Measurements from ENCODE around the gene TES. TPM values are rescaled to one million over a fixed set of nuclear protein-coding genes. Genes with fewer than 3 reads are reported as not detected.

Gene TES
- total RNA-seq, 1 experiment from 2014 or later = 120 TPM

GRCh38 chr7:116271161-116271913 is 61.0 kb downstream of the TES start:
- ATAC-seq = peak; percentile 35
- peak overlapping the region; percentile 31; the same call in 1 of the 2 replicates for H2AFZ ChIP-seq (ENCODE audit: low read length)
- BruUV-seq (replicated peaks) = TSS peak; percentile 90
- H3K9ac ChIP-seq (ENCODE audit: low read length) = peak overlapping the region; percentile 47
- intact Hi-C loops (cut with micrococcal nuclease) = loop anchor here (5.0 kb wide), 1 partner anchor 301 kb away; no protein-coding TSS in a partner anchor
- H3K36me3 ChIP-seq (ENCODE audit: low read depth, low read length) = no peaks in the 10 kb centered on the region
- H4K20me1 ChIP-seq (ENCODE audit: low read length) = no peaks in the 10 kb centered on the region
- no peaks in the 10 kb centered on the region for H3K79me2 ChIP-seq (ENCODE audit: low read length)
- H3K9me2 ChIP-seq (replicated peaks; ENCODE audit: low read length) = no peaks in the 10 kb centered on the region
- H3K4me2 ChIP-seq (ENCODE audit: low read length) = peak overlapping the region; percentile 83
- H3K27ac ChIP-seq (ENCODE audit: low read length) = peak overlapping the region; percentile 96
- no peak for DNase-seq
- POLR2A ChIA-PET (ENCODE audit: unreplicated experiment) = interaction anchor here (0.5 to 0.8 kb wide), 6 partner anchors 177 to 745 kb away, joined by 3 to 8 read pairs (median 4); no protein-coding TSS in a partner anchor
- peak overlapping the region; percentile 33; the same call in 1 of the 2 replicates for H3K4me3 ChIP-seq (ENCODE audit: low read length)
- CTCF ChIA-PET = interaction anchor here (0.6 to 1.5 kb wide), 4 partner anchors 12 to 502 kb away, joined by 3 to 6 read pairs (median 4); no protein-coding TSS in a partner anchor
- H3K27me3 ChIP-seq (ENCODE audit: low read length) = no peaks in the 10 kb centered on the region
- H3K9me3 ChIP-seq (ENCODE audit: low read length) = no peaks in the 10 kb centered on the region
- peaks cover 56% of the 10 kb centered on the region for H3K4me1 ChIP-seq (ENCODE audit: insufficient read depth, low read length)
- TF ChIP-seq EZH2 (IDR thresholded peaks at IDR 0.05; ENCODE audit: low read length, unreplicated experiment) (no peak), EZH2phosphoT487 (IDR thresholded peaks at IDR 0.05; ENCODE audit: borderline replicate concordance, low read length) (no peak)
- TF ChIP-seq, protein P1, sequence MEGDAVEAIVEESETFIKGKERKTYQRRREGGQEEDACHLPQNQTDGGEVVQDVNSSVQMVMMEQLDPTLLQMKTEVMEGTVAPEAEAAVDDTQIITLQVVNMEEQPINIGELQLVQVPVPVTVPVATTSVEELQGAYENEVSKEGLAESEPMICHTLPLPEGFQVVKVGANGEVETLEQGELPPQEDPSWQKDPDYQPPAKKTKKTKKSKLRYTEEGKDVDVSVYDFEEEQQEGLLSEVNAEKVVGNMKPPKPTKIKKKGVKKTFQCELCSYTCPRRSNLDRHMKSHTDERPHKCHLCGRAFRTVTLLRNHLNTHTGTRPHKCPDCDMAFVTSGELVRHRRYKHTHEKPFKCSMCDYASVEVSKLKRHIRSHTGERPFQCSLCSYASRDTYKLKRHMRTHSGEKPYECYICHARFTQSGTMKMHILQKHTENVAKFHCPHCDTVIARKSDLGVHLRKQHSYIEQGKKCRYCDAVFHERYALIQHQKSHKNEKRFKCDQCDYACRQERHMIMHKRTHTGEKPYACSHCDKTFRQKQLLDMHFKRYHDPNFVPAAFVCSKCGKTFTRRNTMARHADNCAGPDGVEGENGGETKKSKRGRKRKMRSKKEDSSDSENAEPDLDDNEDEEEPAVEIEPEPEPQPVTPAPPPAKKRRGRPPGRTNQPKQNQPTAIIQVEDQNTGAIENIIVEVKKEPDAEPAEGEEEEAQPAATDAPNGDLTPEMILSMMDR (conservative IDR thresholded peaks at IDR 0.05; ENCODE audit: low read depth, low read length) = no peak
- peaks cover 21% of the 10 kb centered on the region for H3F3A ChIP-seq (ENCODE audit: low read length, unreplicated experiment)

DNA sequence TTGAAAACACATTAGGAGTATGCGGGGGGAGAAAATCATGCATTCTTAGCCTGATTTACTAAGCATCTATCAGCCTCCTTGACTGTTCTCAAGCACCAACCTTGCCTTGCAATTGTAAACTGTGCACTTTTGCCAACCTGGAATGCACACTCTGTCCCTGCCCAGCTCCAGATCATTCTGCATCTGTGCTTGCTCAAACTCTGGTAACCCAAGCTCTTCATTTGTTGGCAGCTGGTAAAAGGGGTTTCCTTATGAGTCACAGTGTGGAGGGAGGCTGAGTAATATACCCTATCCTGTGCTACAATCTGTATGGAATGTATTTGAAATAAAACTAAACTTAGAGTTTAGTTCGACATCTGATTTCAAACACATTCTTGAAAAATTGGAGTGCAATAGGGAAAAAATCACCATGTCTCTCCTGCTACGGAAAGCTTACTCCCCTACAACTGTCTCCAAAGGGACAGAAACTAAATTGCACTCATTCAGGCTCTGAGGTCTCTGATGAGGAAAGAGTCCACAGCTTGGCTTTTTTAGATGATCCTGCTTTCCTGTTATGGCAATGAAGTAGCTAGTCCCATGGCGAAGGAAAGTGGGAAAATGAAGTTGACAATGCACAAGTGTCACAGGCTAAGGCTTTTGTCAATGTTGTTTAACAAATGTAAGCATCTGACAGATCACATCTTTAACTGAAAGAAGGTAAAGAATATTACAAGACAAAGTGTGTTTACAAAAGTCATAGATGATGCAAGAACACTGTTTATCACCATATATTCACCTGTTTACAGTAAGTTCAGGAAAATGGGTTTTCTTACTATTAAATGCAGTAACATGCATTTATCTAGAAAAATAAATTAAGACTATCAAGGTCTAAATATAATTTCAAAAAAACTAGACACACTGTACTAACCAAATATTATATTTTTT is 61.9 kb downstream of the TES start:
- H3K27ac ChIP-seq (ENCODE audit: low read length) = peak overlapping the region; percentile 96
- DNase-seq (peak; percentile 96), ATAC-seq (peak; percentile 90)
- H4K20me1 ChIP-seq (ENCODE audit: low read length) = no peaks in the 10 kb centered on the region
- BruUV-seq (replicated peaks) = TSS peak; percentile 82
- H3K9me2 ChIP-seq (replicated peaks; ENCODE audit: low read length) = no peaks in the 10 kb centered on the region
- peak overlapping the region; percentile 64 for H3K9ac ChIP-seq (ENCODE audit: low read length)
- H3K79me2 ChIP-seq (ENCODE audit: low read length) = no peaks in the 10 kb centered on the region
- CTCF ChIA-PET = interaction anchor here (1.3 to 1.5 kb wide), 3 partner anchors 12 to 317 kb away, joined by 3 to 6 read pairs (median 4); no protein-coding TSS in a partner anchor
- peak overlapping the region; percentile 20; the same call in 1 of the 2 replicates for H2AFZ ChIP-seq (ENCODE audit: low read length)
- POLR2A ChIA-PET (ENCODE audit: unreplicated experiment) = interaction anchor here (0.5 to 0.8 kb wide), 5 partner anchors 125 to 254 kb away, joined by 3 to 8 read pairs (median 4); no protein-coding TSS in a partner anchor
- H3F3A ChIP-seq (ENCODE audit: low read length, unreplicated experiment) = peaks cover 21% of the 10 kb centered on the region
- H3K27me3 ChIP-seq (ENCODE audit: low read length) = no peaks in the 10 kb centered on the region
- TF ChIP-seq, protein P1 (conservative IDR thresholded peaks at IDR 0.05; ENCODE audit: low read depth, low read length) = no peak
- TF ChIP-seq EZH2 (IDR thresholded peaks at IDR 0.05; ENCODE audit: low read length, unreplicated experiment) (no peak), EZH2phosphoT487 (IDR thresholded peaks at IDR 0.05; ENCODE audit: borderline replicate concordance, low read length) (no peak)
- intact Hi-C loops (cut with micrococcal nuclease) = loop anchor here (1.0 to 5.0 kb wide), 6 partner anchors 45 to 300 kb away; no protein-coding TSS in a partner anchor
- H3K36me3 ChIP-seq (ENCODE audit: low read depth, low read length) = 0 out of 2 replicates have a peak, but pooled peaks cover 2% of the 10 kb centered on the region
- H3K4me3 ChIP-seq (ENCODE audit: low read length) = peak overlapping the region; percentile 59
- H3K4me2 ChIP-seq (ENCODE audit: low read length) = peak overlapping the region; percentile 83
- H3K4me1 ChIP-seq (ENCODE audit: insufficient read depth, low read length) = peaks cover 50% of the 10 kb centered on the region
- H3K9me3 ChIP-seq (ENCODE audit: low read length) = no peaks in the 10 kb centered on the region
